Measurements from ENCODE around the gene GRB14. TPM values are rescaled to one million over a fixed set of nuclear protein-coding genes. Genes with fewer than 3 reads are reported as not detected.

Gene GRB14
- total and polyA plus RNA-seq, 2 donors, result 0.19 to 0.41 TPM

Other genes with a start within 250 kb of the GRB14 start
- gene COBLL1, start 220.3 kb upstream of the GRB14 start, total RNA-seq, result 3.0 TPM
- gene COBLL1, start 220.3 kb upstream of the GRB14 start, polyA plus RNA-seq, result 4.9 TPM